ENCODE data around the gene LSS. TPM values are rescaled to one million over a fixed set of nuclear protein-coding genes. Genes with fewer than 3 reads are reported as not detected.
"Not testable (repeated sequence)": the region's sequence is repeated elsewhere in the genome, so short reads cannot be mapped to it uniquely, and the experiment has no call there.

The LSS gene
- total and polyA plus RNA-seq, 10 of the 15 experiments (the other 5 are each of a cell fraction or from before 2014, with no cell fraction given), result 2.9 to 82.4 (median 27.5) TPM

DNA sequence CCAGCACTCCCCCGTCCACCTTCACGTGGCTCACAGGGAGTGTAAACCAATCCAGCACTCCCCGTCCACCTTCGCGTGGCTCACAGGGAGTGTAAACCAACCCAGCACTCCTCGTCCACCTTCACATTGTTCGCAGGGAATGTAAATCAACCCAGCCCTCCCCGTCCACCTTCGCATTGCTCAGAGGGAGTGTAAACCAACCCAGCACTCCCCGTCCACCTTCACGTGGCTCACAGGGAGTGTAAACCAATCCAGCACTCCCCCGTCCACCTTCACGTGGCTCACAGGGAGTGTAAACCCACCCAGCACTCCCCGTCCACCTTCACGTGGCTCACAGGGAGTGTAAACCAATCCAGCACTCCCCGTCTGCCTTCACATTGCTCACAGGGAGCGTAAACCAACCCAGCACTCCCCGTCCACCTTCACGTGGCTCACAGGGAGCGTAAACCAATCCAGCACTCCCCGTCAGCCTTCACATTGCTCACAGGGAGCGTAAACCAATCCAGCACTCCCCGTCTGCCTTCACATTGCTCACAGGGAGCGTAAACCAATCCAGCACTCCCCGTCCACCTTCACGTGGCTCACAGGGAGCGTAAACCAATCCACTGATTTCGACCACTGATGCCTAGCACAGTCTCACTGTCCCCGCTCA is 88.1 kb downstream of the LSS start:
- H3K4me3 ChIP-seq; POLR2A ChIA-PET; CTCF ChIA-PET; H3K27ac ChIP-seq (ENCODE audit: control insufficient read depth, insufficient read depth); SMC1A ChIA-PET (ENCODE audit: uncharacterized antibody, unreplicated experiment); H3K4me2 ChIP-seq (ENCODE audit: control insufficient read depth, insufficient read depth); H2AFZ ChIP-seq (ENCODE audit: control insufficient read depth, low read depth, low read length); BruUV-seq (replicated peaks); H3K4me1 ChIP-seq (ENCODE audit: control insufficient read depth, insufficient read depth, low read length); FAIRE-seq; H3K9ac ChIP-seq (ENCODE audit: control insufficient read depth, insufficient read depth, low read length); in situ Hi-C loops (cut with MboI); ATAC-seq; H3K9me3 ChIP-seq (replicated peaks; ENCODE audit: control insufficient read depth, insufficient read depth, low read length); H3K79me2 ChIP-seq (ENCODE audit: control insufficient read depth, insufficient read depth, low read length); H3K36me3 ChIP-seq (ENCODE audit: control insufficient read depth in 2 of 2, insufficient read depth in 2 of 2, low read length in 1 of 2); H3K27me3 ChIP-seq (replicated peaks in 1 of 2; ENCODE audit: control insufficient read depth in 2 of 2, insufficient read depth in 2 of 2, low read length in 1 of 2); H4K20me1 ChIP-seq (ENCODE audit: control insufficient read depth, insufficient read depth); DNase-seq (ENCODE audit: low read depth, low spot score): not testable (repeated sequence)
- 34% methylated on average over 29 of the region's 29 CpGs for WGBS (ENCODE audit: insufficient coverage, insufficient replicate concordance, low lambda C conversion rate, missing lambda C conversion rate)
- RAD21 ChIA-PET (ENCODE audit: unreplicated experiment), result interaction anchor here (0.9 kb wide), 1 partner anchor 167 kb away, joined by 3 read pairs; no protein-coding TSS in a partner anchor
- intact Hi-C loops (cut with micrococcal nuclease; ENCODE audit: unreplicated experiment), result loop anchor here (5.0 to 10.0 kb wide), 3 partner anchors 87 to 168 kb away; partner anchors contain the start of genes LSS, MCM3AP and YBEY

DNA sequence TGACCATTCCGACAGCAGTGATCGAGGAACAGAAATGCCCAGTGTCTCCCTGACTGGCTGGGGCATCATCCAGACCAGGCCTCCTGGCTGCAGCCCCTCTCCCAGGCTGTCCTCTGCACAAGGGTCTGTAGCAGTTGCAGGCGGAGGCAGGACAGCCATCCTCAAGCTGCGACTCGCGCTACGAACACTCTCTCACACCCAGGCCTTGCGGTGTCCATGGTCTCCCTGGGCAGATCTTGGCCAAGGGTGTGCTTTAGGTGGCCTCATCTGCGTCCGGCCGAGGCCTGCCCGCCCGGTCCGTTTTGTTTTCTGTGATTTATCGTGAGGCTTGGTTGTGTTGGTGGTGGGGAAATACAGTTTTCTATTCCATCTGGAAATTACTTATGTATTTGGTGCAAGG is 88.9 kb downstream of the LSS start:
- POLR2A ChIA-PET, result no interaction called here
- FAIRE-seq, result no peak
- Histone ChIP-seq H2AFZ (ENCODE audit: control insufficient read depth, low read depth, low read length) (no peak overlapping the region), H3K4me1 (ENCODE audit: control insufficient read depth, insufficient read depth, low read length) (no peaks in the 10 kb centered on the region; the same call in 1 of the 2 replicates), H4K20me1 (ENCODE audit: control insufficient read depth, insufficient read depth) (no peaks in the 10 kb centered on the region), H3K4me2 (ENCODE audit: control insufficient read depth, insufficient read depth) (no peak overlapping the region), H3K4me3 (no peak overlapping the region), H3K27me3 (replicated peaks in 1 of 2; ENCODE audit: control insufficient read depth in 2 of 2, insufficient read depth in 2 of 2, low read length in 1 of 2) (no peaks in the 10 kb centered on the region), H3K27ac (ENCODE audit: control insufficient read depth, insufficient read depth) (no peak overlapping the region), H3K9me3 (replicated peaks; ENCODE audit: control insufficient read depth, insufficient read depth, low read length) (no peaks in the 10 kb centered on the region; the same call in 2 of the 3 replicates), H3K36me3 (ENCODE audit: control insufficient read depth in 2 of 2, insufficient read depth in 2 of 2, low read length in 1 of 2) (no peaks in the 10 kb centered on the region), H3K9ac (ENCODE audit: control insufficient read depth, insufficient read depth, low read length) (no peak overlapping the region), H3K79me2 (ENCODE audit: control insufficient read depth, insufficient read depth, low read length) (no peaks in the 10 kb centered on the region)
- in situ Hi-C loops (cut with MboI), result no loop called here
- SMC1A ChIA-PET (ENCODE audit: uncharacterized antibody, unreplicated experiment), result no interaction called here
- 52% methylated on average over 15 of the region's 15 CpGs for WGBS (ENCODE audit: insufficient coverage, insufficient replicate concordance, low lambda C conversion rate, missing lambda C conversion rate)
- no peak for ATAC-seq
- no TSS peak for BruUV-seq (replicated peaks)
- RAD21 ChIA-PET (ENCODE audit: unreplicated experiment), result no interaction called here
- CTCF ChIA-PET, result no interaction called here
- intact Hi-C loops (cut with micrococcal nuclease; ENCODE audit: unreplicated experiment), result loop anchor here (5.0 to 10.0 kb wide), 3 partner anchors 88 to 167 kb away; partner anchors contain the start of genes LSS, MCM3AP and YBEY
- no peak for DNase-seq (ENCODE audit: low read depth, low spot score)
- TF ChIP-seq NFIC (IDR thresholded peaks at IDR 0.05; ENCODE audit: low read depth, low read length) (no peak), RUNX3 (IDR thresholded peaks at IDR 0.05; ENCODE audit: low read length) (no peak), JUNB (IDR thresholded peaks at IDR 0.05) (no peak), CREM (IDR thresholded peaks at IDR 0.05; ENCODE audit: low read depth) (no peak), GATAD2B (conservative IDR thresholded peaks at IDR 0.05; ENCODE audit: low read depth) (no peak)
- TF ChIP-seq, protein P1, sequence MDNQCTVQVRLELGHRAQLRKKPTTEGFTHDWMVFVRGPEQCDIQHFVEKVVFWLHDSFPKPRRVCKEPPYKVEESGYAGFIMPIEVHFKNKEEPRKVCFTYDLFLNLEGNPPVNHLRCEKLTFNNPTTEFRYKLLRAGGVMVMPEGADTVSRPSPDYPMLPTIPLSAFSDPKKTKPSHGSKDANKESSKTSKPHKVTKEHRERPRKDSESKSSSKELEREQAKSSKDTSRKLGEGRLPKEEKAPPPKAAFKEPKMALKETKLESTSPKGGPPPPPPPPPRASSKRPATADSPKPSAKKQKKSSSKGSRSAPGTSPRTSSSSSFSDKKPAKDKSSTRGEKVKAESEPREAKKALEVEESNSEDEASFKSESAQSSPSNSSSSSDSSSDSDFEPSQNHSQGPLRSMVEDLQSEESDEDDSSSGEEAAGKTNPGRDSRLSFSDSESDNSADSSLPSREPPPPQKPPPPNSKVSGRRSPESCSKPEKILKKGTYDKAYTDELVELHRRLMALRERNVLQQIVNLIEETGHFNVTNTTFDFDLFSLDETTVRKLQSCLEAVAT (IDR thresholded peaks at IDR 0.05), result no peak
- TF ChIP-seq, protein P2, sequence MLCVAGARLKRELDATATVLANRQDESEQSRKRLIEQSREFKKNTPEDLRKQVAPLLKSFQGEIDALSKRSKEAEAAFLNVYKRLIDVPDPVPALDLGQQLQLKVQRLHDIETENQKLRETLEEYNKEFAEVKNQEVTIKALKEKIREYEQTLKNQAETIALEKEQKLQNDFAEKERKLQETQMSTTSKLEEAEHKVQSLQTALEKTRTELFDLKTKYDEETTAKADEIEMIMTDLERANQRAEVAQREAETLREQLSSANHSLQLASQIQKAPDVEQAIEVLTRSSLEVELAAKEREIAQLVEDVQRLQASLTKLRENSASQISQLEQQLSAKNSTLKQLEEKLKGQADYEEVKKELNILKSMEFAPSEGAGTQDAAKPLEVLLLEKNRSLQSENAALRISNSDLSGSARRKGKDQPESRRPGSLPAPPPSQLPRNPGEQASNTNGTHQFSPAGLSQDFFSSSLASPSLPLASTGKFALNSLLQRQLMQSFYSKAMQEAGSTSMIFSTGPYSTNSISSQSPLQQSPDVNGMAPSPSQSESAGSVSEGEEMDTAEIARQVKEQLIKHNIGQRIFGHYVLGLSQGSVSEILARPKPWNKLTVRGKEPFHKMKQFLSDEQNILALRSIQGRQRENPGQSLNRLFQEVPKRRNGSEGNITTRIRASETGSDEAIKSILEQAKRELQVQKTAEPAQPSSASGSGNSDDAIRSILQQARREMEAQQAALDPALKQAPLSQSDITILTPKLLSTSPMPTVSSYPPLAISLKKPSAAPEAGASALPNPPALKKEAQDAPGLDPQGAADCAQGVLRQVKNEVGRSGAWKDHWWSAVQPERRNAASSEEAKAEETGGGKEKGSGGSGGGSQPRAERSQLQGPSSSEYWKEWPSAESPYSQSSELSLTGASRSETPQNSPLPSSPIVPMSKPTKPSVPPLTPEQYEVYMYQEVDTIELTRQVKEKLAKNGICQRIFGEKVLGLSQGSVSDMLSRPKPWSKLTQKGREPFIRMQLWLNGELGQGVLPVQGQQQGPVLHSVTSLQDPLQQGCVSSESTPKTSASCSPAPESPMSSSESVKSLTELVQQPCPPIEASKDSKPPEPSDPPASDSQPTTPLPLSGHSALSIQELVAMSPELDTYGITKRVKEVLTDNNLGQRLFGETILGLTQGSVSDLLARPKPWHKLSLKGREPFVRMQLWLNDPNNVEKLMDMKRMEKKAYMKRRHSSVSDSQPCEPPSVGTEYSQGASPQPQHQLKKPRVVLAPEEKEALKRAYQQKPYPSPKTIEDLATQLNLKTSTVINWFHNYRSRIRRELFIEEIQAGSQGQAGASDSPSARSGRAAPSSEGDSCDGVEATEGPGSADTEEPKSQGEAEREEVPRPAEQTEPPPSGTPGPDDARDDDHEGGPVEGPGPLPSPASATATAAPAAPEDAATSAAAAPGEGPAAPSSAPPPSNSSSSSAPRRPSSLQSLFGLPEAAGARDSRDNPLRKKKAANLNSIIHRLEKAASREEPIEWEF (IDR thresholded peaks at IDR 0.05; ENCODE audit: insufficient replicate concordance, low read depth, low read length), result no peak

Measured in GM12878 (cell line).